Measurements from ENCODE around the gene LGALS3.
A peak's percentile ranks its signal among the peaks of the same experiment; 100 is the strongest.

The LGALS3 gene

GRCh38 chr14:55115460-55115859 lies 13.6 kb upstream of the LGALS3 start:
- DNase-seq: no peak

GRCh38 chr14:55115861-55116245 lies 13.2 kb upstream of the LGALS3 start:
- DNase-seq: no peak

GRCh38 chr14:55116246-55117030 lies 12.6 kb upstream of the LGALS3 start:
- no peak for DNase-seq

GRCh38 chr14:55117803-55118441 lies 11.1 kb upstream of the LGALS3 start:
- DNase-seq: no peak

GRCh38 chr14:55118761-55119160 lies 10.3 kb upstream of the LGALS3 start:
- DNase-seq: no peak

GRCh38 chr14:55120571-55121495 lies 8.2 kb upstream of the LGALS3 start:
- DNase-seq: no peak

GRCh38 chr14:55121628-55122439 lies 7.2 kb upstream of the LGALS3 start:
- DNase-seq: no peak

GRCh38 chr14:55122440-55122986 lies 6.5 kb upstream of the LGALS3 start:
- no peak for DNase-seq

- no peak for DNase-seq
Observed at GRCh38 chr14:55123101-55123500, 6.0 kb upstream of the LGALS3 start.

GRCh38 chr14:55123852-55124639 lies 5.0 kb upstream of the LGALS3 start:
- no peak for DNase-seq

- no peak for DNase-seq
Observed at GRCh38 chr14:55124774-55125386, 4.2 kb upstream of the LGALS3 start.

GRCh38 chr14:55125403-55125802 lies 3.6 kb upstream of the LGALS3 start:
- no peak for DNase-seq

- no peak for DNase-seq
Observed at GRCh38 chr14:55126034-55126433, 3.0 kb upstream of the LGALS3 start.

GRCh38 chr14:55126932-55127459 lies 2.1 kb upstream of the LGALS3 start:
- no peak for DNase-seq

GRCh38 chr14:55127460-55127951 lies 1.5 kb upstream of the LGALS3 start:
- DNase-seq: no peak

- no peak for DNase-seq
Observed at GRCh38 chr14:55128386-55129085, 516 bp upstream of the LGALS3 start.

GRCh38 chr14:55129428-55130195 lies 560 bp downstream of the LGALS3 start:
- peak in 3 of 4 experiments; percentile 15 to 30 (median 16) for DNase-seq

- DNase-seq: no peak
Observed at GRCh38 chr14:55130196-55130550, 1.1 kb downstream of the LGALS3 start.
